K562 (cell line): ENCODE results near the gene FKBP8. TPM values are rescaled to one million over a fixed set of nuclear protein-coding genes. Genes with fewer than 3 reads are reported as not detected.

Source experiments
- BRF2 ChIP-seq: IDR thresholded peaks from 3 replicates; pipeline ENCODE4 v1.6.1; 2011; ENCODE audit warnings: borderline replicate concordance, mild to moderate bottlenecking; ENCODE audit not compliant: insufficient read length, insufficient read depth
- EGR1 ChIP-seq: fragments of 450-650 bp; conservative IDR thresholded peaks from 2 replicates; pipeline ENCODE4 v1.6.1; 2017; ENCODE audit warnings: mild to moderate bottlenecking
- HEY1 ChIP-seq: fragments of 250-450 bp; sonication (Bioruptor Pico); IDR thresholded peaks from 2 replicates; pipeline ENCODE4 v1.5.0; 2020; ENCODE audit warnings: mild to moderate bottlenecking, moderate library complexity, borderline replicate concordance
- NFATC3 ChIP-seq: fragments of 450-650 bp; IDR thresholded peaks from 2 replicates; pipeline ENCODE4 v1.6.1; 2017; ENCODE audit warnings: mild to moderate bottlenecking
- POLR2G ChIP-seq: fragments of 200-400 bp; formaldehyde crosslinking; IDR thresholded peaks from 2 replicates; pipeline ENCODE4 v1.6.1; 2017; ENCODE audit warnings: low read depth, mild to moderate bottlenecking, antibody characterized with exemption, low read length, moderate library complexity
- POLR3A ChIP-seq: IDR thresholded peaks from 2 replicates; pipeline ENCODE4 v1.6.1; 2011; ENCODE audit warnings: borderline replicate concordance, mild to moderate bottlenecking, moderate library complexity; ENCODE audit not compliant: insufficient read length, insufficient read depth; ENCODE audit errors: extremely low read depth
- POLR3G ChIP-seq: IDR thresholded peaks from 2 replicates; pipeline ENCODE4 v1.6.1; 2011; ENCODE audit not compliant: insufficient read length, insufficient replicate concordance; ENCODE audit errors: extremely low read depth
- PRDM10 ChIP-seq: fragments of 450-650 bp; IDR thresholded peaks from 2 replicates; pipeline ENCODE4 v1.6.1; 2018; ENCODE audit not compliant: partially characterized antibody
- RBM17 ChIP-seq: fragments of 200-400 bp; formaldehyde crosslinking; IDR thresholded peaks from 2 replicates; pipeline ENCODE4 v1.6.1; 2017; ENCODE audit warnings: low read depth, mild to moderate bottlenecking, low read length, borderline replicate concordance
- TARDBP ChIP-seq: fragments of 450-650 bp; IDR thresholded peaks from 2 replicates; pipeline ENCODE4 v1.6.1; 2016
- THRB ChIP-seq: fragments of 450-650 bp; formaldehyde crosslinking; conservative IDR thresholded peaks from 2 replicates; pipeline ENCODE4 v1.4.0; 2022; ENCODE audit warnings: mild to moderate bottlenecking, missing genetic modification characterization
- TRIM25 ChIP-seq: fragments of 450-650 bp; IDR thresholded peaks from 2 replicates; pipeline ENCODE4 v1.7.0; 2016; ENCODE audit warnings: borderline replicate concordance
- ZNF124 ChIP-seq: sonication (generic); formaldehyde crosslinking; IDR thresholded peaks from 2 replicates; pipeline ENCODE4 v1.8.1; 2022; ENCODE audit warnings: missing genetic modification reagents
- ZNF184 ChIP-seq: sonication (generic); formaldehyde crosslinking; IDR thresholded peaks from 2 replicates; pipeline ENCODE4 v1.5.0; 2020; ENCODE audit warnings: missing genetic modification reagents
- ZNF431 ChIP-seq: sonication (generic); formaldehyde crosslinking; IDR thresholded peaks from 2 replicates; pipeline ENCODE4 v1.8.0; 2022; ENCODE audit warnings: mild to moderate bottlenecking, missing genetic modification reagents
- ZNF77 ChIP-seq: fragments of 250-450 bp; sonication (Bioruptor Pico); IDR thresholded peaks from 2 replicates; pipeline ENCODE4 v1.5.0; 2020
- ZNF79 ChIP-seq: fragments of 250-450 bp; sonication (Bioruptor Pico); IDR thresholded peaks from 2 replicates; pipeline ENCODE4 v1.4.0; 2020; ENCODE audit warnings: low read depth, mild to moderate bottlenecking, moderate library complexity
- ZZZ3 ChIP-seq: fragments of 450-650 bp; IDR thresholded peaks from 2 replicates; pipeline ENCODE4 v1.6.1; 2016; ENCODE audit warnings: antibody characterized with exemption, mild to moderate bottlenecking, moderate library complexity
- polyA plus RNA-seq, 8 experiments: library from polyadenylated mRNA; depleted of rRNA in 4 of 8; stranded (reverse) in 5 of 8; unstranded in 3 of 8; fragments of >200 nt; fragmentation: Nextera tagmentation in 2 of 8; fragmentation: Illumina TruSeq in 1 of 8; extraction: Ambion mirVana in 2 of 8; extraction: Trizol in 1 of 8; gene quantifications; 2 replicates each; pipeline versions ENCODE4 v1.2.1 to v1.2.3, GENCODE V29; 2011 to 2014; ENCODE audit warnings: inconsistent platforms in 1 of 8, missing spikeins in 1 of 8
- total RNA-seq, 7 experiments: library from RNA; depleted of rRNA in 6 of 7; stranded (reverse); fragments of >200 nt in 6 of 7; fragmentation: Illumina TruSeq in 2 of 7; extraction: Trizol in 2 of 7; gene quantifications; 2 replicates each; pipeline versions ENCODE4 v1.2.1 to v1.2.3, GENCODE V29; 2011 to 2021; ENCODE audit warnings: low replicate concordance in 1 of 7
- TF ChIP-seq, protein P1 (sequence below): sonication (generic); formaldehyde crosslinking; IDR thresholded peaks from 2 replicates; pipeline ENCODE4 v1.8.1; 2023; ENCODE audit warnings: mild to moderate bottlenecking, missing genetic modification reagents, moderate library complexity

FKBP8 gene
- total and polyA plus RNA-seq, 9 of the 15 experiments (the other 6 are each of a cell fraction or from before 2014, with no cell fraction given): 0.46 to 236 (median 104) TPM

- TF ChIP-seq THRB (CRISPR knock-in tag) (no peak), PRDM10 (peak; percentile 10), TRIM25 (no peak), ZNF124 (CRISPR knock-in tag) (no peak), EGR1 (peak; percentile 95), BRF2 (no peak), POLR3G (no peak), HEY1 (CRISPR knock-in tag) (no peak), RBM17 (no peak), ZZZ3 (no peak), TARDBP (peak; percentile 68; the same call in 1 of the 2 replicates), ZNF77 (CRISPR knock-in tag) (no peak), ZNF184 (no peak), POLR3A (no peak), POLR2G (peak; percentile 84), ZNF79 (CRISPR knock-in tag) (no peak), NFATC3 (no peak), ZNF431 (CRISPR knock-in tag) (no peak; the same call in 1 of the 2 replicates)
- TF ChIP-seq, protein P1, sequence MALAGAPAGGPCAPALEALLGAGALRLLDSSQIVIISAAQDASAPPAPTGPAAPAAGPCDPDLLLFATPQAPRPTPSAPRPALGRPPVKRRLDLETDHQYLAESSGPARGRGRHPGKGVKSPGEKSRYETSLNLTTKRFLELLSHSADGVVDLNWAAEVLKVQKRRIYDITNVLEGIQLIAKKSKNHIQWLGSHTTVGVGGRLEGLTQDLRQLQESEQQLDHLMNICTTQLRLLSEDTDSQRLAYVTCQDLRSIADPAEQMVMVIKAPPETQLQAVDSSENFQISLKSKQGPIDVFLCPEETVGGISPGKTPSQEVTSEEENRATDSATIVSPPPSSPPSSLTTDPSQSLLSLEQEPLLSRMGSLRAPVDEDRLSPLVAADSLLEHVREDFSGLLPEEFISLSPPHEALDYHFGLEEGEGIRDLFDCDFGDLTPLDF: peak; percentile 46; the same call in 1 of the 2 replicates
Observed at GRCh38 chr19:18588611-18589379, 45.4 kb upstream of the FKBP8 start, which contains the start of gene REX1BD (continued).
